ENCODE data around the gene ACE.

ACE gene

GRCh38 chr17:63505341-63505740 is 28.5 kb downstream of the ACE start:
- H3K27me3 ChIP-seq (ENCODE audit: insufficient read depth, low read length), result no peaks in the 10 kb centered on the region
- no peak overlapping the region for H3K4me2 ChIP-seq (ENCODE audit: low read length)
- no peak overlapping the region for H3K9ac ChIP-seq (ENCODE audit: low read length)
- no peak overlapping the region for H2BK120ac ChIP-seq (ENCODE audit: insufficient read depth, low read length, poor library complexity)
- H2AK5ac ChIP-seq (ENCODE audit: low read length), result no peak overlapping the region
- no peak overlapping the region for H2BK5ac ChIP-seq (ENCODE audit: low read depth, low read length, poor library complexity)
- H4K12ac ChIP-seq (ENCODE audit: low read depth, low read length), result no peak overlapping the region
- H3K36me3 ChIP-seq (ENCODE audit: control insufficient read depth in 1 of 2, insufficient read depth in 2 of 2, low read length in 2 of 2), result no peaks in the 10 kb centered on the region
- H3K27ac ChIP-seq (ENCODE audit: low read depth, low read length), result no peak overlapping the region
- no peak overlapping the region for H3K18ac ChIP-seq (ENCODE audit: low read length)
- no peak overlapping the region for H3K23ac ChIP-seq (ENCODE audit: low read length)
- H4K91ac ChIP-seq (ENCODE audit: low read depth, low read length), result no peak overlapping the region
- H3K4ac ChIP-seq (ENCODE audit: low read depth, low read length), result no peak overlapping the region
- H3K79me1 ChIP-seq (ENCODE audit: low read length), result no peaks in the 10 kb centered on the region
- H3K4me1 ChIP-seq (ENCODE audit: control insufficient read depth in 1 of 2, insufficient read depth in 2 of 2, low read length in 2 of 2), result no peaks in the 10 kb centered on the region
- peaks cover 10% of the 10 kb centered on the region for H3K9me3 ChIP-seq (ENCODE audit: insufficient read depth, low read depth, low read length)
- WGBS (ENCODE audit: extremely low coverage, insufficient coverage, insufficient read length), result no CpG with 5 or more reads among the region's 9 CpGs
- no peak overlapping the region for H3K14ac ChIP-seq (ENCODE audit: low read length)
- DNase-seq, result no peak
- H2AFZ ChIP-seq (ENCODE audit: insufficient read depth, low read length, poor library complexity), result no peak overlapping the region
- H2BK12ac ChIP-seq (ENCODE audit: low read length), result no peak overlapping the region
- no peaks in the 10 kb centered on the region for H3K79me2 ChIP-seq (ENCODE audit: control insufficient read depth, insufficient read depth, low read length, poor library complexity)
- H4K8ac ChIP-seq (ENCODE audit: low read depth, low read length), result no peak overlapping the region
- H3K4me3 ChIP-seq (ENCODE audit: low read depth, low read length), result no peak overlapping the region

DNA sequence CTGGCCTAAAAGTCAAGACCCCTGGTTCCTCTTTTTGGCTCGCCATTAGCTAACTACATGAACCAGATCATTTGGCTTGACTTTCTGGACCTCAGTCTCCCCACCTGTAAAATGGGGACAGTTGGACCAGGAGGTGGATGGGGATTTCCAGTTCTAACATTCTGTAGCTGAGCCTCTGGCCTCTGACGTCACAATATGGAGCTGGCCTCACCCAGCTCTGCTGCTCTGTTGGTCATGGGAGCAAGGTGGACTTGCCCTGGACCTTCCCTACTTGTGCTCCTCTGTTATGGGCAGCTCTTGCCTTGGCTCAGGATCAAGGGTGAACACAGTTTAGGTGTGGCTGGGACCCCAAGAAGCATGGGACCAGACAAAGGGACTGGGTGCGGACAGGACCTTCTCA is 29.8 kb downstream of the ACE start:
- Histone ChIP-seq H3K79me1 (ENCODE audit: low read length) (no peaks in the 10 kb centered on the region), H2BK12ac (ENCODE audit: low read length) (no peak overlapping the region), H3K14ac (ENCODE audit: low read length) (no peak overlapping the region), H2BK120ac (ENCODE audit: insufficient read depth, low read length, poor library complexity) (no peak overlapping the region), H3K9me3 (ENCODE audit: insufficient read depth, low read depth, low read length) (peaks cover 10% of the 10 kb centered on the region), H3K23ac (ENCODE audit: low read length) (no peak overlapping the region), H3K36me3 (ENCODE audit: control insufficient read depth in 1 of 2, insufficient read depth in 2 of 2, low read length in 2 of 2) (no peaks in the 10 kb centered on the region), H4K91ac (ENCODE audit: low read depth, low read length) (no peak overlapping the region), H3K4me2 (ENCODE audit: low read length) (no peak overlapping the region), H2BK5ac (ENCODE audit: low read depth, low read length, poor library complexity) (no peak overlapping the region), H3K18ac (ENCODE audit: low read length) (no peak overlapping the region), H3K4me1 (ENCODE audit: control insufficient read depth in 1 of 2, insufficient read depth in 2 of 2, low read length in 2 of 2) (no peaks in the 10 kb centered on the region), H3K27ac (ENCODE audit: low read depth, low read length) (no peak overlapping the region), H2AK5ac (ENCODE audit: low read length) (no peak overlapping the region), H3K4me3 (ENCODE audit: low read depth, low read length) (no peak overlapping the region), H3K27me3 (ENCODE audit: insufficient read depth, low read length) (no peaks in the 10 kb centered on the region), H3K4ac (ENCODE audit: low read depth, low read length) (no peak overlapping the region), H2AFZ (ENCODE audit: insufficient read depth, low read length, poor library complexity) (no peak overlapping the region), H3K9ac (ENCODE audit: low read length) (no peak overlapping the region), H4K8ac (ENCODE audit: low read depth, low read length) (no peak overlapping the region), H4K12ac (ENCODE audit: low read depth, low read length) (no peak overlapping the region), H3K79me2 (ENCODE audit: control insufficient read depth, insufficient read depth, low read length, poor library complexity) (no peaks in the 10 kb centered on the region)
- WGBS (ENCODE audit: extremely low coverage, insufficient coverage, insufficient read length), result no CpG with 5 or more reads among the region's 3 CpGs
- no peak for DNase-seq

GRCh38 chr17:63511331-63511730 is 34.5 kb downstream of the ACE start:
- no peak overlapping the region for H2BK120ac ChIP-seq (ENCODE audit: insufficient read depth, low read length, poor library complexity)
- no peak overlapping the region for H3K4me2 ChIP-seq (ENCODE audit: low read length)
- H3K9ac ChIP-seq (ENCODE audit: low read length), result no peak overlapping the region
- no peak overlapping the region for H3K27ac ChIP-seq (ENCODE audit: low read depth, low read length)
- H2BK12ac ChIP-seq (ENCODE audit: low read length), result no peak overlapping the region
- peaks cover 5% of the 10 kb centered on the region for H3K9me3 ChIP-seq (ENCODE audit: insufficient read depth, low read depth, low read length)
- no CpG with 5 or more reads among the region's 8 CpGs for WGBS (ENCODE audit: extremely low coverage, insufficient coverage, insufficient read length)
- H3K18ac ChIP-seq (ENCODE audit: low read length), result no peak overlapping the region
- no peak overlapping the region for H2AK5ac ChIP-seq (ENCODE audit: low read length)
- no peaks in the 10 kb centered on the region for H3K79me1 ChIP-seq (ENCODE audit: low read length)
- no peak overlapping the region for H3K14ac ChIP-seq (ENCODE audit: low read length)
- H2AFZ ChIP-seq (ENCODE audit: insufficient read depth, low read length, poor library complexity), result no peak overlapping the region
- no peak overlapping the region for H3K4ac ChIP-seq (ENCODE audit: low read depth, low read length)
- H3K79me2 ChIP-seq (ENCODE audit: control insufficient read depth, insufficient read depth, low read length, poor library complexity), result no peaks in the 10 kb centered on the region
- DNase-seq, result no peak
- no peaks in the 10 kb centered on the region for H3K36me3 ChIP-seq (ENCODE audit: control insufficient read depth in 1 of 2, insufficient read depth in 2 of 2, low read length in 2 of 2)
- no peak overlapping the region for H4K12ac ChIP-seq (ENCODE audit: low read depth, low read length)
- H3K4me3 ChIP-seq (ENCODE audit: low read depth, low read length), result no peak overlapping the region
- no peaks in the 10 kb centered on the region for H3K4me1 ChIP-seq (ENCODE audit: control insufficient read depth in 1 of 2, insufficient read depth in 2 of 2, low read length in 2 of 2)
- H3K27me3 ChIP-seq (ENCODE audit: insufficient read depth, low read length), result no peaks in the 10 kb centered on the region
- H2BK5ac ChIP-seq (ENCODE audit: low read depth, low read length, poor library complexity), result no peak overlapping the region
- no peak overlapping the region for H4K91ac ChIP-seq (ENCODE audit: low read depth, low read length)
- no peak overlapping the region for H4K8ac ChIP-seq (ENCODE audit: low read depth, low read length)
- H3K23ac ChIP-seq (ENCODE audit: low read length), result no peak overlapping the region

DNA sequence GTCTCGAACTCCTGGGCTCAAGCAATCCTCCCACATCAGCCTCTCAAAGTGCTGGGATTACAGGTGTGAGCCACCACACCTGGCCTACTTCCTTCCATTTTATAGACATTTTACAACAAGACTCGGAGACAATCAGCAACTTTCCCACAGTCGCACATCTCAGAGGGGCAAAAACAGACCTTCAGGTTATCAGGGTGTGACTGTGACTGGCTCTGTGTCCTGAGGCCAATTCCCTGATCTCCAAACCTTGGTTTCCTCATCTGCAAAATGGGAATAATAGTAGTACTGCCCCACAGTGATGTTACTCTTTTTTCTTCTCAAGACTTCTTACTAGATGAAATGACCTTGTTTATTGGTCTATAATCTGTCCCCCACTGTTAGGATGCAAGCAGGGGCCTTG is 35.5 kb downstream of the ACE start:
- H4K12ac ChIP-seq (ENCODE audit: low read depth, low read length), result no peak overlapping the region
- no peaks in the 10 kb centered on the region for H3K79me2 ChIP-seq (ENCODE audit: control insufficient read depth, insufficient read depth, low read length, poor library complexity)
- no peak overlapping the region for H2BK12ac ChIP-seq (ENCODE audit: low read length)
- H3K4me1 ChIP-seq (ENCODE audit: control insufficient read depth in 1 of 2, insufficient read depth in 2 of 2, low read length in 2 of 2), result no peaks in the 10 kb centered on the region
- H3K36me3 ChIP-seq (ENCODE audit: control insufficient read depth in 1 of 2, insufficient read depth in 2 of 2, low read length in 2 of 2), result no peaks in the 10 kb centered on the region
- no peak overlapping the region for H3K18ac ChIP-seq (ENCODE audit: low read length)
- no peak overlapping the region for H3K23ac ChIP-seq (ENCODE audit: low read length)
- no peak overlapping the region for H3K27ac ChIP-seq (ENCODE audit: low read depth, low read length)
- no peak overlapping the region for H2BK5ac ChIP-seq (ENCODE audit: low read depth, low read length, poor library complexity)
- no peak overlapping the region for H3K4me2 ChIP-seq (ENCODE audit: low read length)
- H3K27me3 ChIP-seq (ENCODE audit: insufficient read depth, low read length), result no peaks in the 10 kb centered on the region
- no peak overlapping the region for H2BK120ac ChIP-seq (ENCODE audit: insufficient read depth, low read length, poor library complexity)
- no peak overlapping the region for H3K4me3 ChIP-seq (ENCODE audit: low read depth, low read length)
- H3K4ac ChIP-seq (ENCODE audit: low read depth, low read length), result no peak overlapping the region
- no peak overlapping the region for H4K91ac ChIP-seq (ENCODE audit: low read depth, low read length)
- no peak overlapping the region for H3K9ac ChIP-seq (ENCODE audit: low read length)
- no peaks in the 10 kb centered on the region for H3K79me1 ChIP-seq (ENCODE audit: low read length)
- peaks cover 5% of the 10 kb centered on the region for H3K9me3 ChIP-seq (ENCODE audit: insufficient read depth, low read depth, low read length)
- no peak overlapping the region for H4K8ac ChIP-seq (ENCODE audit: low read depth, low read length)
- no peak overlapping the region for H3K14ac ChIP-seq (ENCODE audit: low read length)
- no peak overlapping the region for H2AFZ ChIP-seq (ENCODE audit: insufficient read depth, low read length, poor library complexity)
- DNase-seq, result no peak
- no peak overlapping the region for H2AK5ac ChIP-seq (ENCODE audit: low read length)
- no CpG with 5 or more reads among the region's 3 CpGs for WGBS (ENCODE audit: extremely low coverage, insufficient coverage, insufficient read length)
